GM19193 (cell line): ENCODE measurements around the gene CNIH3.

Experiments
- POLR2A ChIP-seq: IDR thresholded peaks from 4 replicates; pipeline ENCODE4 v1.6.1; 2011; ENCODE audit not compliant: insufficient read depth, insufficient read length; ENCODE audit errors: extremely low read depth

Gene CNIH3

DNA sequence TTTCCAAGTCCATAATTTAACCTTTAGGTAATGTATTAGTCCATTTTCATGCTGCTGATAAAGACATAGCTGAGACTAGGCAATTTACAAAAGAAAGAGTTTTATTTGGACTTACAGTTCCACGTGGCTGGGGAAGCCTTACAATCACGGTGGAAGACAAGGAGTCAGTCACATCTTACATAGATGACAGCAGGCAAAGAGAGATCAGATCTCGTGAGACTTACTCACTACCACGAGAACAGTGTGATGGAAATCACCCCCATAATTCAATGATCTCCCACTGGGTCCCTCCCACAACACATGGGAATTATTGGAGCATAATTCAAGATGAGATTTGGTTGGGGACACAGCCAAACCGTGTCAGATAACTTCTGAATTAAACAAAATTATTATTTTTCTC lies 44.0 kb downstream of the CNIH3 start:
- TF ChIP-seq POLR2A: no peak

DNA sequence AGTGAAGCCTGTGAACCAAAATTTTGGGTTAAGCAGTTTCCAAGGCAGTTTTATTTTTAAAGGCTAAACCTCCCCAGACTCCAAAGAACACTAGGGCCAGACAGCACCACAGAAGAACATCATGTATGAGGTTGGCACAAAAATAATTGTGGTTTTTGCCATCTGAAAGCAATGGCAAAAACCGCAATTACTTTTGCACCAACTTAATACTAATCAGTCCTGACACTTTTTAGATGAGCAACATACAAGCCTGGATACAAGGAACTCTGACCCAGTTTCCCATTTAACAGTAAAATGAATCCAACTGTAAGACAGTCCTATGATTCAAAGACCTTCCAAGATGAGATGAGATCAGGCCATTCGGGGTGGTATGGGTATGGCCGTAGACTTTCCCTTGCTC lies 46.8 kb downstream of the CNIH3 start:
- no peak for TF ChIP-seq POLR2A

DNA sequence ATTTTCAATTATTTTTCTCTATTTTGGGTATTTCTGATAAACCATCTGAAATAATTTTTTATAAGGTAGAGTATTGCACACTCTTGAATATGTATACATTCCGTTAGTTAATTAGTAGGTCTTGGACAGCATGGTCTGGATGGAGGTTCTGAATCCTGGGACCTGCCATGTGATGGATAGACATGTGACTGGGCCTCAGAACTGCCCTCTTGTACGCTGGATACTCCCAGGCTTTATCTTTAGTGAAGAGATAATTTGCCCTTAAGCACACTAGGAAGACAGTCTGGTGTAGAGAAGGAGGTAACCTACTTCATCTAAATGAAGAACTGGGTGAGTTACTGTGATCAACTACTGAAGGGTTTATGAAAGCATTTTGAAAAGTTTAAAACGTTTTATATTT lies 48.9 kb downstream of the CNIH3 start:
- no peak for TF ChIP-seq POLR2A

DNA sequence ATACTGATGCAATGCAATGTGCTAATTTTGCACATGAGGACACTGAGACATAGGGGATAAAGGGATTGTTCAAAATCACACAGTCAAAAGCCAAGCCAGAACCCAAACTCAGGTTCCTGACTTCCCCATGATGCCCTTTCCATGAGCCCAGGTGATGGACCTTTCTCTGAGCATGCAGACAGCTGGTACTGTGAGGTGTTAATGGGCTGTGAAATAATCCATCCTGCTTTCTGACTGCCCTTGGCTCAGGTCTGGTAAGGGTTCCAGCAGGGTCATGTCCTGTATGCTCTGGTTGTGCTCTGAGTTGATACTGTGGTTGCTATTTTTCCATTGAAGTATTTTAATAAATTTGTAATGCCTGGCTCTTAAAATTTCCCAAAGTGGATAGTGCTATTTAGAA lies 50.0 kb downstream of the CNIH3 start:
- TF ChIP-seq POLR2A: no peak

DNA sequence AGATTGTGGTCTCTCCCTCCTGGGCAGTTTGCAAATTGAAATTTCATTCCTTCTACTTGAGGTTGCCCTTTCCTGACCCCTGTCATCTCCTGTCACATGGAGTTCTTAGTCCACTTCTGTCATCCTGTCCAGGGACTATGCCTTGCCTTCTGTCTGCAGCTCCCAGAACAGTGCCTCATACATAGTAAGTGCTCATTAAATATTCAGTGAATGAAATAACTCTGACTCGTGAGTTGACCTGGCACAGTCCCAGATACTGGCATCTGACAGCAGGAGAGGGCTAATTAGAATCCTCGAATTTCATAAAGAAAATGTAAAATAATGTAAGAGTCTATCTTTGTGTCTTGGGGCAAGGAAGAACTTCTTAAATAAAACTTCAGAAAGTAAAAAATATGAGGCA lies 50.8 kb downstream of the CNIH3 start:
- no peak for TF ChIP-seq POLR2A

DNA sequence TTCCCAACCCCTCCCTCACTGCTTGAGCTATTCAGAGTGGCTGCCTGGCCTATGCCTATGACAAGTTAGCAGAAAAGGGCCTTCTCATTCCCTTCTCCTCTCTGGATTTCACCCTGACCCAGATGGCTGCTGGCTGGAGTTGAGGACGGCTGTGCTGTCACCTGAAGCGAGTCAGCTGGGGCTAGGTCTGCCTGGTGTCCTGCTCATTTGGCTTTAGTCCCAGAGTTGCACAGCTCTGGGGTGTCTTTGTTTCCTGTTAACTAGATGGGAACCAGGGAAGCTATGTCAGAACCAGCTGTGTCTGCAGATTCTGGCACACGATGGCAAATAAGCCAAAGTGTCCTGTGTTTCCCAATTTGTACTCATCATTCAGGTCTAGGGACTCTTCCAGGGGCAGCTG lies 52.9 kb downstream of the CNIH3 start:
- TF ChIP-seq POLR2A: no peak

DNA sequence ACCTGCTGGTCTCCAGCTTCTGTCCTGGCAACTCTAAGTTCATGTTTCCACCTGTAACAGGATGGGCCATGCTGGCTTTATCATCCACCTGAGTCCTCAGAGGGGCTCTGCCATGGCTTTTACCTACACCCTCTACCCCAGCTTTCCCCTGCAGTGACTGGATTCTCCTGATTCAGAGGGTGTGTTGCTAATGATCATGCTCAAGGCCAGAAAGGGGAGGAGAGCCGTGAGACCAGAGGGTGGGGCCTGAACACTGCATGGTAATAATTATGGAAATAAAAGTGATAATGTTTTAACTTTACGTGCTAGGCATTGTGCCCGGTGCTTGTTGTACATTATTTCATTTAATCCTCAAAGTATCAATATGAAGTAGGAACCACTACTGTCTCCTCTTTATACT lies 53.3 kb downstream of the CNIH3 start:
- no peak for TF ChIP-seq POLR2A

DNA sequence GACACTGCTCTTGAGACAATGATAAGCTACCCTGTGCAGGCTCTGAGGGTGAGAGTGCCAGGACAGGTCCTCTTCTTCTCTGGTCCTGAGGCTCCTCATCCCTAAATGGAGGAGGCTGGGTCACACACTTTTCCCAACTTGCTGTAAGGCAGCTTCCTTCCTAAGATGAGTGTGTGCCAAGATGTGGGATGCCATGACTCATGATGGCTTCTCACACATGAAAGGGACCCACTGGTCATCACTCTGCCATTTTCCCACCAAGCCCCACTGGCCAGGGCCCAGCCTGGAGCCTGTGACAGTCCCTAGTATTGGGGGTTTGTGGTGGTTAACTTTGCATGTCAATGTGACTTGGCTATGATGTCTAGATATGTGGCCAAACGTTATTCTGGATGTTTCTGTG lies 54.4 kb downstream of the CNIH3 start:
- TF ChIP-seq POLR2A: no peak

DNA sequence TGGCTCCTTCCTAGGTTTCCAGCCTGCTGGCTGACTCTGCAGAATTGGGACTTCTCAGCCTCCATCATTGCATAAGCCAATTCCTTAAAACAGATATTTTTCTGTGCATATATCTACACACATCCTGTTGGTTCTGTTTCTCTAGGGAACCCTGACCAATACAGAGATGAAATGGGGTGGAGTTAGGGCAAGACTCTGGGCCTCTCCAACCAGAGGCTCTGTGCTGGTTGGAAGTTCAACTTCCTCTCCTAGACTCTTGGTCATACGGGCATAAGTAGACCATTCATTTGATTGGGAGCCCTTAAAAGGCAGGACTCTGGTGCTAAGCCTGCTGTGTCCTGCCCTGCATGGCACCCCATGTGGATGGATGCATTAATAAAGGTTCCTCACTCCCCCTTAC lies 55.0 kb downstream of the CNIH3 start:
- no peak for TF ChIP-seq POLR2A

DNA sequence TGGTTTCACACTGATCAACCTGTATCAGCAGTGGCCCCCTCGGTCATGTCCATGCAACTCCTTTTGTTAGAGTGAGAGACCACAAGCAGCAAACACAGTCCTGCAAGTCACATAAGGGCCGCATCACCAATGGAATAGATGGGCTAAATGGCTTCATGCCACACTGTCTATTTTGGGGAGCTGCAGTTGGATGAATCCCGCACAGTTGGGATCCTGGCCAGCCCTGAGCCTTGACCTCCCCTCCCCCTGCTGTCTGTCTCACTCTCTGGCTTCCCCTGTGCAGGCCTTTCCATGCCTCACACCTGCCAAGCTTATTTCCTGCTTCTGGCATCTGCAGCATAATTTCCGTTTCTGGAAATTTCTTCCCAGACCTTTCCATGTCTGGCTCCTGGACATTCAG lies 57.0 kb downstream of the CNIH3 start:
- TF ChIP-seq POLR2A: no peak

DNA sequence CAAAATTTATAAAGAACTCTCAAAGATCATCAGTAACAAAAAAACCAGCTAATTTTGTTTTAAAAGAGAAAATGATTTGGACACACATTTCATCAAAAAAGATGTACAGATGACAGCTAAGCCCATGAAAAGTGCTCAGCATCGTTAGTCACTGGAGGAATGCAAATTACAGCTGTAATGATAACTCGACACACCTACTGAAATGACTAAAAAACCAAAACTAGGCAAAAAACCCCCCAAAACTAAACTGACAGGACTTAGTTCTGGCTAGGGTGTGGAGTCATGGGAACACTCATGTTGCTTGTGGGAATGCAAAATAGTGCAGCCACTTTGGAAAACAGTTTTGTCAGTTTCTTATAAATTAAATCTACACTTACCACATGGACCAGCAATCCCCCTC lies 59.5 kb downstream of the CNIH3 start:
- no peak for TF ChIP-seq POLR2A

DNA sequence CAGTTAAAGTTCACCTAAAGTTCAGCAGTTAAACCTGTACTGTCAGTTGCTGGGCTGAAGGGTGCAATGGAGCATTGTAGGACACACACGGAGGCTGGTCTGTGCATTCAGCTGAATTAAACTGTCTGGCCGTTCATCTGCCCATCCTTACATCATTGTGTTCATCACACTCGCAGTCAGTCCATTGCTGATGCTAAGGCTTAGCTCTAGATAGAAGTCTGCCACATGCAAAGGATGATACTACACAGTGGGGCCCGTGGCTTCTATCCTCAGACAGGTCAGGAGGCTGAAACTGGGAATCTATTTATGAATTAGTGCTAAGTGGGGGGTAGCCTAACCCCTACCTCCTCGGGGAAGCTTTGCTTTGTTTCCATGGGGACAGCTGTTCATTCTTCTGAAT lies 60.4 kb downstream of the CNIH3 start:
- TF ChIP-seq POLR2A: no peak

DNA sequence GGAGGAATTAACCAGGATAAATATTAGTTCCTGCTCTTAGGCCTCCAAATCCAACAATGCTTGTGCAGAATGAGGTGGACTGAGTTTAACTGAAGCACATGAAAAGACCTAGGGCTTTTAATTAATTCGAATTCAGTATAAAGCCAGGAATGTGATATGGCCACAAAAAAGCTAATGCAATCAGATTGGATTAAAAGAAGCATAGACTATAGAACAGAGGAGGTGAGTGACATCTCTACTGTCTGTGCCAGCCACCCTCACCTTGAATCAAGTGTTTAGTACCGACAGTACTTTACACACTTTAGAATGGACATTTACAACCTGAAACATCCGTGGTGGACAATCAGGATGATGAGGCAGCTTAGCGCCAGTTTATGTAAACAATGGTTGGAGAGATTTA lies 62.1 kb downstream of the CNIH3 start:
- TF ChIP-seq POLR2A: no peak

DNA sequence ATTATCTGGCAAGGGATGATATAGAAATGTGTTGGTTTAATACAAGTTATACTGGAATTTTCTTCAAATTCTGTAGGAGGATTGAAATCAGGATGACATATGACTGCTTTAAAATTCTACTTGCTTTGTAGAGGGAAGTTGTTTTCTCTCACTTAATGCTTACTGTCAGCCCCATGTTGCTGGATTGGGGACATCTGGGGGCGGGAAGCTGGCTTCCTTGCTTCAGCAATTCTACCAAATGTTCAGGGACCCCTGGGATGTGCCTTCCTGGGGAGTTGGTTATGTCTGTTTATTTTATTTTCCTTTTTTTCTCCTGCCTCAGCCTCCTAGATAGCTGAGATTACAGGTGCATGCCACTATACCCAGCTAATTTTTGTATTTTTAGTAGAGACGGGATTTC lies 63.5 kb downstream of the CNIH3 start:
- no peak for TF ChIP-seq POLR2A

DNA sequence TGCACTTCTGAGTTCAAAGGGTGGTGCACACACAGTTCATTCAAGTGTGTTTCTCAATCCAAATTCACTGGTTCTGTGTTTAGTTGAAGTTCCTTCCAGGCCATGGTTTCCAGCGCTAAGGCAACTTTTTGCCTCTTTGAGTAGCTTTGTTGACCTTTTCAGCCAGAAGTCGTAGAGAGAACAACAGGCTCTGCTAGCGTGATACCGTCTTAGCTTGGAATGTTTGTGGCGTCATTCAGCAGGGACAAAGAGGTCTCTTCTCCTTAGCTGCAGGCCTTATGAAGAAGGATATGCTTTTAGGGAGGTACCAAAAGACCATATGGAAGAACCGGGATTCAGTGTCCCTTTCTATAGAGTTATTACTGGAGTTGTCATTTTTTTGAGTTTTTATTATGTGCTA lies 65.7 kb downstream of the CNIH3 start:
- TF ChIP-seq POLR2A: no peak

DNA sequence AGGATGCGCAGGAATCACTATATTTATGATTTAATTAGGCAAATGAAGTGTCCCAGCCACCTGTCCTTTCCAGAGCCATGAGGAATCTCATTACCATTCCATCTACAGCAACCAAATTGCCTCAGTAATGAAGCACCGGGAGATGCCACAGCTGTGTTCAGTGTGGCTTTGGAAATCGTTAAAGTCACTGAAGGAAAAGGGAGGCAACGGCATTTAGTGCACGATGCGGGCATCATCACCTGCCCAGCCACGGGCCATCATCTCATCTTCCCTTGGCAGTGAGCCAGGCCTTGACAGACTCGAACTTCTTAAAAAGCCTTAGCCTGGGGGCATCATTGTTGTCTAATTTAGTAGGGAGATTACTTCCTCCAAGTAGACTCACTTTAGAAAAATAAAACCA lies 67.8 kb downstream of the CNIH3 start:
- no peak for TF ChIP-seq POLR2A

DNA sequence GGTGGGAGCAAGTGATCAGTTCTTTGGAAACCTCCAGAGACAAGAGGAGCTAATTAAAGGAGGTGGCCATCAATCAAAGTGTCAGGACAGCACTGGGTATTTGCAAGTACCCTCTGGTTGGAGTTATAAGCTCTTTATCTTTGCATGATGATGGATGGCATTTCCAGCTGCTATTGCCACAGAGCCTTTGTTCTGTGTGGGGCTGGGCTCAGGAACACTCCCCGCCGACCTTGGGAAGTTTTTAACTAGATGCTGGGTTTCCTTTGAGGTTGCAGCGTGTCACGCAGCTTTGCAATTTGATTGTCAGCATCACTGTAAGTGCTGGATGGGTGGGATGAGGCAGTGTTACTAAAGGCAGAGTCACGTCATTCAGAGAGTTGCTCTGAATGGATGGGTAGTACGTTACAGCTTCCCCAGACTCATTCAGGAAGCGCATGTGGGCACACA lies 68.9 kb downstream of the CNIH3 start:
- TF ChIP-seq POLR2A: no peak

DNA sequence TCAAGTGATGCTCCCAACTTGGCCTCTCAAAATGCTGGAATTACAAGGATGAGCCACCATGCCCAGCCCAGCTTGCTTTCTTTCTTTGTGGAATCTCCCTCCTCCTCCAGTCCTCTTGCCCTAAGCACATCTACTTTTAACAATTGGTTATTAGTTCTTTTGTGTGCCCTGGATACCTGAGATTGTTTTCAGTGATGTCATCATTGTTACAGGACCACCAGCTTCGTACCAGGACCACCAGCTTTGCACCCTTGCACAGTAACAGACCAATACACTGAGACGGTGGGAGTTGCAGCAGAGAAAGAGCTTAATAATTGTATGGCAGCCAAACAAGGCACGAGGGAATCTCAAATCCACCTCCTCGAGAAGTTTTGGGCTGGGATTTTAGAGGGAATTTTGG lies 71.3 kb downstream of the CNIH3 start:
- no peak for TF ChIP-seq POLR2A
